Liver (tissue), 9 donors: ENCODE measurements around the gene TUBB4A. TPM values are rescaled to one million over a fixed set of nuclear protein-coding genes. Genes with fewer than 3 reads are reported as not detected.

Experiments
- DNase-seq: peaks from one replicate; pipeline ENCODE4 v3.0.0-alpha.2; 2017; ENCODE audit warnings: low spot score
- H3K27ac ChIP-seq, 2 donors: one replicate each; pipeline ENCODE4 v1.7.0; 2013; ENCODE audit warnings: inconsistent platforms in 2 of 2, low read length in 2 of 2, control low read depth in 1 of 2, low read depth in 1 of 2, mild to moderate bottlenecking in 1 of 2
- H3K27me3 ChIP-seq, 4 donors: one replicate each; pipeline versions ENCODE4 v1.6.1 to v1.7.0; 2013; ENCODE audit warnings: low read length in 3 of 4, inconsistent platforms in 1 of 4, mild to moderate bottlenecking in 1 of 4, moderate library complexity in 1 of 4; ENCODE audit not compliant: control insufficient read depth in 4 of 4, insufficient read depth in 4 of 4
- H3K36me3 ChIP-seq, 4 donors: one replicate each; pipeline versions ENCODE4 v1.6.1 to v1.7.0; 2013; ENCODE audit warnings: low read length in 3 of 4, mild to moderate bottlenecking in 3 of 4, low read depth in 1 of 4, moderate library complexity in 1 of 4; ENCODE audit not compliant: control insufficient read depth in 4 of 4, insufficient read depth in 3 of 4
- H3K4me1 ChIP-seq, 4 donors: one replicate each; pipeline versions ENCODE4 v1.6.1 to v1.7.0; 2013; ENCODE audit warnings: low read length in 3 of 4, mild to moderate bottlenecking in 3 of 4, moderate library complexity in 1 of 4; ENCODE audit not compliant: control insufficient read depth in 4 of 4, insufficient read depth in 4 of 4
- H3K4me3 ChIP-seq, 3 donors: one replicate each; pipeline versions ENCODE4 v1.6.1 to v1.7.0; 2013; ENCODE audit warnings: low read length in 3 of 3, control low read depth in 1 of 3, low read depth in 1 of 3, mild to moderate bottlenecking in 1 of 3
- H3K9ac ChIP-seq, 2 donors: one replicate each; pipeline ENCODE4 v1.7.0; 2013; ENCODE audit warnings: low read length in 2 of 2, mild to moderate bottlenecking in 2 of 2, moderate library complexity in 2 of 2, control low read depth in 1 of 2, low read depth in 1 of 2
- H3K9me3 ChIP-seq, 4 donors: one replicate each; pipeline versions ENCODE4 v1.6.1 to v1.7.0; 2013; ENCODE audit warnings: low read length in 3 of 4; ENCODE audit not compliant: control insufficient read depth in 4 of 4
- ATF3 ChIP-seq: IDR thresholded peaks from 2 replicates; pipeline ENCODE4 v1.6.1; 2016; ENCODE audit warnings: antibody characterized with exemption
- FOXA1 ChIP-seq: IDR thresholded peaks from 2 replicates; pipeline ENCODE4 v1.6.1; 2016; ENCODE audit warnings: antibody characterized with exemption
- FOXA2 ChIP-seq: IDR thresholded peaks from 2 replicates; pipeline ENCODE4 v1.6.1; 2016; ENCODE audit warnings: antibody characterized with exemption
- GABPA ChIP-seq, 2 donors: IDR thresholded peaks in 1 of 2; conservative IDR thresholded peaks in 1 of 2; 2 replicates each; pipeline ENCODE4 v1.6.1; 2016; ENCODE audit warnings: antibody characterized with exemption in 2 of 2, mild to moderate bottlenecking in 1 of 2, moderate library complexity in 1 of 2
- JUND ChIP-seq, 2 donors: IDR thresholded peaks; 2 replicates each; pipeline ENCODE4 v1.6.1; 2016; ENCODE audit warnings: antibody characterized with exemption in 2 of 2
- NR2F2 ChIP-seq: IDR thresholded peaks from 2 replicates; pipeline ENCODE4 v1.6.1; 2016; ENCODE audit warnings: antibody characterized with exemption
- RXRA ChIP-seq, 2 donors: IDR thresholded peaks; 2 replicates each; pipeline ENCODE4 v1.6.1; 2017 to 2018; ENCODE audit warnings: antibody characterized with exemption in 2 of 2, mild to moderate bottlenecking in 1 of 2
- SP1 ChIP-seq: IDR thresholded peaks from 2 replicates; pipeline ENCODE4 v1.6.1; 2018; ENCODE audit warnings: antibody characterized with exemption, mild to moderate bottlenecking
- TAF1 ChIP-seq: conservative IDR thresholded peaks from 2 replicates; pipeline ENCODE4 v1.6.1; 2016; ENCODE audit warnings: antibody characterized with exemption, mild to moderate bottlenecking
- YY1 ChIP-seq: IDR thresholded peaks from 2 replicates; pipeline ENCODE4 v1.6.1; 2016; ENCODE audit warnings: antibody characterized with exemption, mild to moderate bottlenecking
- WGBS: extraction: QIAGEN DNeasy Blood & Tissue Kit; methylation state at CpG from one replicate; pipeline ENCODE4 v1.1.7; 2013; 5-methylcytosine and 5-hydroxymethylcytosine counted together
- polyA plus RNA-seq, 2 donors: library from polyadenylated mRNA; stranded (reverse) in 1 of 2; unstranded in 1 of 2; fragments of 200-250 nt in 1 of 2; fragments of >200 nt in 1 of 2; fragmentation: Nextera tagmentation in 1 of 2; extraction: Ambion mirVana in 1 of 2; gene quantifications; one replicate each; pipeline versions ENCODE4 v1.2.1 to v1.2.3, GENCODE V29; 2013 to 2015
- total RNA-seq, 2 donors: library from RNA; depleted of rRNA; stranded (reverse); fragments of >200 nt; gene quantifications; one replicate each; pipeline ENCODE4 v1.2.3, GENCODE V29; 2014
- TF ChIP-seq, protein P1 (sequence below): IDR thresholded peaks from 2 replicates; pipeline ENCODE4 v1.6.1; 2016; ENCODE audit warnings: antibody characterized with exemption
- TF ChIP-seq, protein P2 (sequence below): fragments of 150-350 bp; IDR thresholded peaks from 2 replicates; pipeline ENCODE4 v1.5.1; 2017; ENCODE audit warnings: improper control_type of control experiment, low read depth, low read length; ENCODE audit not compliant: missing input control
- donor health status: healthy.
- donor health status: healthy.
- donor health status: healthy.
- donor health status: healthy.
- donor health status: healthy.

Gene TUBB4A
- total and polyA plus RNA-seq, 4 donors: 0.25 to 1.9 (median 0.96) TPM

- TF ChIP-seq ATF3 (no peak), SP1 (no peak), JUND (IDR thresholded peaks at IDR 0.05) (no peak), TAF1 (no peak), FOXA1 (no peak), FOXA2 (no peak), YY1 (no peak), GABPA (IDR thresholded peaks at IDR 0.05 in 1 of 2, conservative IDR thresholded peaks at IDR 0.05 in 1 of 2) (no peak)
- TF ChIP-seq, protein P1, sequence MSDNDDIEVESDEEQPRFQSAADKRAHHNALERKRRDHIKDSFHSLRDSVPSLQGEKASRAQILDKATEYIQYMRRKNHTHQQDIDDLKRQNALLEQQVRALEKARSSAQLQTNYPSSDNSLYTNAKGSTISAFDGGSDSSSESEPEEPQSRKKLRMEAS: no peak
- TF ChIP-seq, protein P2, sequence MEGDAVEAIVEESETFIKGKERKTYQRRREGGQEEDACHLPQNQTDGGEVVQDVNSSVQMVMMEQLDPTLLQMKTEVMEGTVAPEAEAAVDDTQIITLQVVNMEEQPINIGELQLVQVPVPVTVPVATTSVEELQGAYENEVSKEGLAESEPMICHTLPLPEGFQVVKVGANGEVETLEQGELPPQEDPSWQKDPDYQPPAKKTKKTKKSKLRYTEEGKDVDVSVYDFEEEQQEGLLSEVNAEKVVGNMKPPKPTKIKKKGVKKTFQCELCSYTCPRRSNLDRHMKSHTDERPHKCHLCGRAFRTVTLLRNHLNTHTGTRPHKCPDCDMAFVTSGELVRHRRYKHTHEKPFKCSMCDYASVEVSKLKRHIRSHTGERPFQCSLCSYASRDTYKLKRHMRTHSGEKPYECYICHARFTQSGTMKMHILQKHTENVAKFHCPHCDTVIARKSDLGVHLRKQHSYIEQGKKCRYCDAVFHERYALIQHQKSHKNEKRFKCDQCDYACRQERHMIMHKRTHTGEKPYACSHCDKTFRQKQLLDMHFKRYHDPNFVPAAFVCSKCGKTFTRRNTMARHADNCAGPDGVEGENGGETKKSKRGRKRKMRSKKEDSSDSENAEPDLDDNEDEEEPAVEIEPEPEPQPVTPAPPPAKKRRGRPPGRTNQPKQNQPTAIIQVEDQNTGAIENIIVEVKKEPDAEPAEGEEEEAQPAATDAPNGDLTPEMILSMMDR: no peak
- Histone ChIP-seq H3K9ac (no peak overlapping the region), H3K4me1 (no peaks in the 10 kb centered on the region), H3K27ac (no peak overlapping the region), H3K36me3 (no peaks in the 10 kb centered on the region), H3K27me3 (no peaks in the 10 kb centered on the region), H3K4me3 (no peak overlapping the region), H3K9me3 (no peaks in the 10 kb centered on the region)
- 66% methylated on average over 11 of the region's 11 CpGs for WGBS
- no peak for DNase-seq
Observed at GRCh38 chr19:6543866-6544347, 41.8 kb upstream of the TUBB4A start.

DNA sequence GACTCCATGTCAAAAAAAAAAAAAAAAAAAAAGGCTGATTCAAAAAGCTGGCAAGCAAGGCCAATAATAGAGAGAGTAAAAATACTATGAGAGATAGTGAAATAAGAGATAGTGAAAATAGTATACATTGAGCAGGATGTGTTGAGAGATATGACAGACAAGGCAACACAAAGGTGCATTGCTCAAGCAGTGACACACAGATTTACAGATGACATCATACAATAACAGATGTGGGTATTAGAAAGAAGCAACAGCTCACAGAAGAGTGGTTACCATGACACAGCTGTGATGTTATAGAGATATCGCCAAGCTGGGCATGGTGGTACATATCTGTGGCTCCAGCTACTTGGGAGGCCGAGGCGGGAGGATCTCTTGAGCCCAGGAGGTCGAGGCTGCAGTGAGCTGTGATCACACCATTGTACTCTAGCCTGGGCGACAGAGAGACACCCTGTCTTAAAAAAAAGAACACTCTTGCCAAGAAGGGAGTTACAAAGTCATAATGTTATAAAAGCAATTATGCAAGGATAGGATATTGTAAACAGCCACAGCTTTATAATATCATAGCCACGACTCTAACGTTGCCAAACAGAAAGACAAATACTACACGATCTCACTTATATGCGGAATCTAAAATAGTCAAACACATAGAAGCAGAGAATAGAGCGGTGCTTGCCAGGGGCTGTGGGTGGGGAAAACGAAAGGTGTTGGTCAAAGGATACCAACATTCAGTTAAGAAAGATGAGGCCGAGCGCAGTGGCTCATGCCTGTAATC is 39.0 kb upstream of the TUBB4A start:
- no peaks in the 10 kb centered on the region for H3K36me3 ChIP-seq
- DNase-seq: no peak
- H3K9ac ChIP-seq: no peak overlapping the region
- no peak overlapping the region for H3K4me3 ChIP-seq
- no peaks in the 10 kb centered on the region for H3K9me3 ChIP-seq
- no peaks in the 10 kb centered on the region for H3K4me1 ChIP-seq
- H3K27ac ChIP-seq: no peak overlapping the region
- TF ChIP-seq FOXA2: no peak
- TF ChIP-seq GABPA (IDR thresholded peaks at IDR 0.05 in 1 of 2, conservative IDR thresholded peaks at IDR 0.05 in 1 of 2): no peak
- no peak for TF ChIP-seq NR2F2
- no peak for TF ChIP-seq YY1
- no peak for TF ChIP-seq RXRA (IDR thresholded peaks at IDR 0.05)
- TF ChIP-seq ATF3: no peak
- TF ChIP-seq, protein P1: no peak
- no peak for TF ChIP-seq JUND (IDR thresholded peaks at IDR 0.05)
- TF ChIP-seq SP1: no peak
- H3K27me3 ChIP-seq: no peaks in the 10 kb centered on the region
- 75% methylated on average over 13 of the region's 13 CpGs for WGBS

- Histone ChIP-seq H3K9me3 (no peaks in the 10 kb centered on the region), H3K4me1 (no peaks in the 10 kb centered on the region), H3K27me3 (peaks cover 0 to 3% (median 0%) of the 10 kb centered on the region in 4 donors), H3K27ac (no peak overlapping the region), H3K4me3 (no peak overlapping the region), H3K9ac (no peak overlapping the region), H3K36me3 (no peaks in the 10 kb centered on the region)
- no peak for DNase-seq
- no peak for TF ChIP-seq SP1
- WGBS: 87% methylated on average over 6 of the region's 6 CpGs
Observed at GRCh38 chr19:6539514-6539913, 37.4 kb upstream of the TUBB4A start.
